NK-92 (cell line): Measurements from ENCODE around the gene SORCS2.

Source experiments
- DNase-seq: peaks from one replicate; lab custom pipeline; 2025; ENCODE audit not compliant: unreplicated experiment; lab: John Stamatoyannopoulos, UW

The SORCS2 gene

DNA sequence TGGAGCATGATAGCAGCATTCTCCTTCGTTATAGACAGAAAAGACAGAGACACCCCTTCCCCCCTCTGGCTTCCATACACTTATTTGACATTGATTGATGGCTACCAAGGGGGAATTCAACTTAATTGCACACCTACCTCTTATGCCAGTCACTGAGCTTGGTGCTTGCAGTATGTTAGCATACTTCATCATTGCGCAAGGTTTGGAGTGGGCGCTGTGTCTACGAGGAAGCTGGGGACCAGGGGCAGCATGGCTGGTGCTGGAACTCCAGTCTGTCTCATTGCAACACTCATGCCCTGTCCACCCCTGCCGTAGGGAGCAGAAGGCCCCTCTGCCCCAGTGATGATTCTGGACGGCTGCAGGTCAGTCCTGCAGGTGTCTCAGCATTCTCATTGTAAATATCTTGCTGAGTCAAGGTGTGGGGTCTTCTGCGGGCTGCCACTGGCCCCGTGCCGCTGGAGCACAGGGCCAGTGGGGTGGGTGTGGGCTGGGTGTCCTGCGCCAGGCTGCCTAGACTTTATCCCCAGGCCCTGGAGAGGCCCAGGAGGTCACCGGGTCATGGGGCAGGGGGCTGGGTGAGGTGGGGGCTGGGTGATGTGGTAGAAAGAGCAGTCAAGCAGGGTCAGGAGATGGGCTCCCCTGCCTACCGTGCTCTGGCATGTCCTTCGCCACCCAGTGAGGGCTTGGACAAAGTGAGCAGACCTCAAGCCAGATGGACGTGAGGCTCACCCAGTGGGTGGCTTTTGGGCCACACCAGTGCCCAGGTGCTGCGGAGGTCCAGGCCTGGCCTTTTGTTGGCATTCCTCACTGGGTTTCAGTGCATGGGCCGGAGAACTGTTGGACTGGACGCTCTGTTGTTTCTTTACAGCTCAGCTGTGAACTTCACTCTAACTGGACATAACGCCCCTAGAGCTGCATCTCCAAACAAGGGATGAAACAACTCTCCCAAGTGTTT is 156.9 kb downstream of the SORCS2 start:
- no peak for DNase-seq

DNA sequence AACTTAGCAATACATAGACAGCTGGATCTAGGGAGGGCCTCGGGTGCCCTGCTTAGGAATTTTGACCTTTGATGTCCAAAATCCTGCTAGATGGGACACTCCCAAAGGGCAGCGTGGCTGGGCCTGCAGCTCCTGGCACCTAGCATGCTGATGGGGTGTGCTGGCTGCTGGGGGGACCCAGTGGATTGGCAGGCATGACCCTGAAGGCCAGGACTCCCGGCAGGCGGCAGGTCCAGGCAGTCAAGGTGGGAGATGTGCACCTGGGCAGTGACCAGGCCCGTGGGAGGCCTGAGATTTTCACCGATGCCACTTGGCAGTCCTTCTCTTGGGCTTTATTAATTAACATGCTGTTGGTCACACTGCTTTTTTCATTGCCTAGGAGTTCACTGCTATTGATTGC is 158.1 kb downstream of the SORCS2 start:
- DNase-seq: no peak

DNA sequence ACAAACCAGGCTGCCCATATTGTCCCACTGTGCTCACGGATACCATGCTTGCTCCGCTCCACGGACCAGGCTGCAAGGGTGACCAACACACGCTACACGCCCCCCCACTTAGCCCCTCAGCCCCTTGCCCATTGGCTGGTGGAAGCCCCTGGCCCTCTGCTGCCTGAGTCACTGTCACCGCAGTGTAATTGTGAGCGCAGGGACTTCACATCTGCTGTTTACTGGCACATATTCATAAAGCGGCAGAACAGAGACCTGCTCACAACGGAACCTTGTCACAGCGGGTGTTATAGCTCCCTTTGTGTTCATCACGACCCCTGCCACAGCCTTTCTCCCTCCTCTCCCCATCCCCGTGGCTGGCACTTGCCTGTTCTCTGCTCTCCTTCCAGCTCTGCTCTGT is 158.7 kb downstream of the SORCS2 start:
- DNase-seq: no peak

DNA sequence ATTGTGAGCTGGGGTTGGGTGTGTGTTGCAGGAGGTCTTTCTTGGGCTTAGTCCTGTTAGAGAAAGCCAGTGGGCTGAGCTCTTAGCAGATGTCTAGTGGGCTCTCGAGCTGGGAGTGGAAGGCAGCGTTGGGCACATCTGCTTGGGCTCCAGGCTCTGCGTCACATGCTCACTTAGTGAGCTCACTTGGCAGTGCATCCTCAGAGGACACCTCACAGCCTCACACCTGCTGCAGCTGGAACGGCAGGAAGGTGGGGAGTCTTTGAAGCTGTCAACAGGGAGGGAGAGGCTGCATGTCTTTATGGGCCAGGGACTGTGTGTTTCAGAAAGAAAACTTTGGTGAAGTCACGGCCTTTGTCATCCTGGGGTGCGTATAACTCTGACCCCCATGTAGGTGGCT is 160.1 kb downstream of the SORCS2 start:
- DNase-seq: no peak

DNA sequence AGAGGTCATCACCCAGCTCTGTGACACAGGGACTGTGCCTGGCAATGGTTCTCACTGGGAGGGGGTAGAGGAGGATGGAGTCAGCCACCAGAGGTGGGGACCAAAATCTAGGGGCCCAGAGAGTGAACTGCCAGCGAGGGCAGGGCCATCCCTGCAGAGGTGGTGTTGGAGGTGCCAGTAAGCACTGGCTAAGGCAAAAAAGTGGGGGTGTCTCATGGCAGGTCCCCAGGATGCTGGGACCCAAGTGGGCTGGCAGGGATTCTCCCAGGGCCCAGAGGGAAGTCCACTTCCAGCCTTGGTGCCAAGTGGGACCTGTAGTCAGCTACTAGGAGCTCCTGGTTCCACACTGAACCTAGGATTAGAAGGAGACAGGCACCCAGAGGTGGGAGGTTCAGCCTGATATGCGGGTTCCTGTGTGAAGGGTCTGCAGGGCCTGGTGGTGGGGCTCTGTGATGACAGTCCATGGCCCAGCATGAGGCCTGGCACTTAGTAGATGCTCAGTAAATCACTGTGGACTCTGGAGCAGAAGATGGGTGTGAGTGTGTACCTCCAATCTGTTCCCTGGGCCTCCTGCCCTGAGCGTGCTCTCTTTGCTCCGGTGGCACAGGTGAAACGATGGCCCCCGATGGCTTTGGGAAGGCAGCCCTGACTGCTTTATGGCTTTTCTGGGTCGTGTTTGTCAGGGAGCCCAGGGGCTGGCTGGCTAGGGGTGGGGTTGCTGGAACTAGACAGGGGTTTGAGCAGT is 160.9 kb downstream of the SORCS2 start:
- DNase-seq: no peak

DNA sequence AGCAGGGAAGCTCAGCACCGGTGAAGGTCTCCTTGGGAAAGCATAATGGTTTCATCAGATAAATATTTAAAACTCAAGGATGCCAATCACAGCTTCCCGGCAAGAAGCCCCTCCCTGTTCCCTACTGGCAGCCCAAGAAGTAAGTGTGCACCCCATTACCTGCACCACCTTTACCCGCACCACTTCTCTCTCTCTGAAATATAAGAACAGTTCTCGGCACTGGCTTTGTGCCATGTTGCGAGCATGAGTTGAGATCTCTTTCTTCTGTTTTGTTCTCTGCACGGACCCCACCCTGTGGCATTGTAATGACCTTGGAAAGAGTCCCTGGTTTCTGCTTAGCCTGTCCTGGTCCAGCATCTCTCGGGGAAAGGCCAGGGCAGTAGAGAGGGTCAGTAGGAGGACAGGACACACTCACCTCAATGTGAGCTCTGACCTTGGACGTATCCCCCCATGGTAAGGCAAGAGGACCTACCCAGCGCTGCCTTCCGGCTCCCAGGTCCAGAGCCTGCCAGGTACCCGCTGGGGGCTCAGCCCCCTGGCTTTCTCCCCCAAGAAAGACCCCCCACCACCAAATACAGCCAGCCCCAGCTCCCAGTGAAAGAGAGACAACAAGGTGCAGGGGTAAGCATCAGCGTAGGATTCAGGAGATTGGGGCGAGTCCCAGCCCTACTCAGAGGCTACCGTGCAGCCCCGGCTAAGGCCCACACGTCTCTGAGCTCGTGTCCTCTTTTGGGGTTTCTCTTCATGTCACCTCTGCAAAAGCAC is 161.7 kb downstream of the SORCS2 start:
- DNase-seq: no peak

DNA sequence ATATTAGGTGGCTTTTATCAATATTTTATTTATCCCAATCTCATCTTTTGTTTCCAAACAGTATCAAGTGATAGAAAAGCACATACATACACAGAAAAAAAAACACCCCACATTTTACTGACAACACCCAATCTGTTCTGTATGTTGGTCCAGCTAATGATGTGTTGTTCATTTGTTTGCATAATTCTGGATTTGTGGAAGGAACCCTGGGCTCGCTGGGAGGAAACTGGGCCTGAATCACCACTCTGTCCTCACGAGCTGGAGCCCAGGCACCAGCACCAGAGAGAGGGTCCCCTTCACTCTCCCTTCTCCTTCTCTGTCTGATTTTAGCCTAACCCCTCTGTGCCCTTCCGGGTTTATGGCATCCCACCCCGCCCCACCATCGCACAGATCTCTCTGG is 162.6 kb downstream of the SORCS2 start:
- no peak for DNase-seq

DNA sequence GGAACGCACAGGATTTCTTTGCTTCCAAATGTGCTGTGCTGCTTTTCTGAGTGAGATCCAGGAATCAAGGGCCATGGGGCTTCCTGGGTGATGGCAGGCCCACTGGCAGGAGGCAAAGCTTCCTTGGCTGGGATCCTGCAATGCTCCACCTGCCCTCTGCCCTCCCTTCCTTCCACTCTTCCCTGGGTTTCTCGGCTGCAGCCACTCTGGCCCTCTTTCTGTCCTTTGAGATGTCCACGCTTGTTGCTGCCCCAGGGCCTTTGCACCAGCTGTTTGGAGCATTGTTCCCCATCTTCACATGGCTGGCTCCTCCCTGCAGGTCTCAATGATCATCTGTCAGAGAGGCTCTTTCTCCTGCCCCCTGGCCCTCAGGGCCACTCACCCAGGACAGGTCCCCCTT is 163.5 kb downstream of the SORCS2 start:
- no peak for DNase-seq

DNA sequence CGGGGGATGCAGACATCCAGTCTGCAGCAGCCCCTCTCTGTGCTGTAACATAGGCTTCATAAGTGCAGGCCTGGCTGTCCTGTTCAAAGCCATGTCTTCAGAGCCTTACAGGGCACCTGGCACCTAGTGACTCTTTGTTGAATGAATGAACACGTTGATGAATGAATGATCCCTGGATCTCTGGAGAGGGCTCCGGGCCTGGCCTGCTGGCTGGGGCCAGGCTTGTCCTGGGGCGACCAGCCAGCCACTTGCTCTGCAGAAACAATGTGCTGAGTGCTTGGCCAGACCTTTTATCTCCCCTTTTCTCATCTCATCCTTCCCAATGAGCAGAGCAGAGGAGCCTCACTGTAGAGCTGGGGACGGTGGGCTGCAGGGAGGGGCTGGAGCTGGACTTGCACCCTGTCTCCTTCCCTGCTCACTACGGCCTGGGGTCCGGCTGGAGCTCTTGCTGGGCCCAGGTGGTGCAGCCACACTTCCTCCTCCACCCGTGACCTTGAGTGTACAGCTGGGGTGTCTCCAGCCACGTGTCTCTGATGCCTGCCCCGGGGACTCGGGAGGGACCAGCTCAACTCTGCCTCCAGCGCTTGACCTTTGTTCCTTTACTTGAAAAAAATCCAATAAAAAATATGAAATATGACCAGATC is 164.5 kb downstream of the SORCS2 start:
- DNase-seq: no peak

DNA sequence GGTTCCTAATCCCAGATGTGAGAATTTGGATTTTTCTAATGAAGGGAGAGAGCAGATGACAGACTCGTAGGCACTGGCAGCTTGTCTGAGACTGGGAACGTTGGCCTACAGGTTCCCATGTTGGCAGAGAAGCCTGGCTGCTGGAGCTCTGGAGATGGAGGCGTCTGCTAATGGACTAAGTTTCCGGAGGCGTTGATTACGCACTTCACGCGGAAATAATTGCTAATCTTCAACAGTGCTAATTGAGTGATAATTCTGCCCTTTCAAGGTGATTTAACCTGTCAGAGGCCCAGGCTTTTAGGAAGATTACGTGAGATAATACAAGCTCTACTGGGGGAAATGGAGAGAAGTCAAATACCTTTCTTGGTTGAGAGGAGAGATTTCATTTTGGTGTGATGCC is 165.0 kb downstream of the SORCS2 start:
- DNase-seq: no peak

DNA sequence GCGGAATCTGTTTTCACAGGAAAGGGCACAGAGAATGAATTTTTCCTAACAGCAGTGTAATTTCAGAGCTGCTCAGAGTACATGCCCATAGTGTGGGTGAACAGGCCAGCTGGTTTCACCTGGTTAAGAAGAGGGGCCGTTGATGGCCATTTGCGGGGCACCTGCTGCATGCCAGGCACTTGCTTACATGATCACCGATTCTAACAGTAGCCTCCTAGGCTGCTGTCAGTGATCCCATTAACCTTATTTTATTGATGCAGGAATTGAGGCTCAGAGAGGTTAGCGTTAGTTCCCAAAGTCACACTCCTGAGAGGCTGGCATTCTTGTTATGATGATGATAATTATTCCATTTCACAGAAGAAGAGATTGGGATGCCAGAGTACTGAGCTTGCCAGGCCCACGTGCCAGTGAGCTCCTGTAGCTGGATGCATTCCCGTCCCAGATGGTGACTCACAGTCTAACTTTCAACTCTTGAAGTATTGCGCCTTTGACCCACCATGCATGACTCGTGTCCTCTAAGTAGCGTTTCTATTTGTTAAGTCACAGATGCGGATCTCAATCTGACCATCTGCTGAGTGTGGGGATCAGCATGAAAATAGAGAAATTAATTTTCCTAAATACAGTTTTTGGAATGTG is 165.9 kb downstream of the SORCS2 start:
- DNase-seq: no peak

DNA sequence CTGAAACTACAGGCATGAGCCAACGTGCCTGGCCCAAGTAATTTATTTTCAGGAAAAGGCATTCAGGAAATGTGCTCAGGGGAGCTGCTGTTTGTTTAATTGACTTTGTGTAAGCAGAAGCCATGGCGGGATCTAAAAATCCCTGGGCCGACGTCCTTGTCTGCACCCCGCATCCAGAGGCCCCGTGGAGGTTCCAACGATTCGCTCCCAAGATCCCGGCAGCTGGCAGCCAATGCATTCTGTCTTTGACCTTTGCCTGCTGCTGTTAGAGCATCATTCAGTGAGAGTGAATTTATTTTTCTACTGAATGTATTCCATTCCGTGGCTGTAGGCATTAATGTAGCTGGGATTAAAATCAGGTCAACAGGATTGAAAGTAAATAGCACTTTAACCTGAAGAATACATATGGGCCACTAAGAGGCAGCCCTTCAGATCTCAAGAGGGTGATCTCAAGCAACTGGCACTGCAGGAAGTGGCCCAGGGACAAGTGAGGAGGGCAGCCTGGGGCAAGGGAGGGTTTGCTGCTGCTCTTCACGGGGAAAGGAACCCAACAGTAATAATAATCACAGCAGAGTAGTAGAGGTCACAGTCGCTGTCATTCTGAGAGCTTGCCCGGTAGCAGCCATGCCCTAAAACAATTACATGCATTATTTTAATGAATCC is 167.2 kb downstream of the SORCS2 start:
- DNase-seq: no peak

DNA sequence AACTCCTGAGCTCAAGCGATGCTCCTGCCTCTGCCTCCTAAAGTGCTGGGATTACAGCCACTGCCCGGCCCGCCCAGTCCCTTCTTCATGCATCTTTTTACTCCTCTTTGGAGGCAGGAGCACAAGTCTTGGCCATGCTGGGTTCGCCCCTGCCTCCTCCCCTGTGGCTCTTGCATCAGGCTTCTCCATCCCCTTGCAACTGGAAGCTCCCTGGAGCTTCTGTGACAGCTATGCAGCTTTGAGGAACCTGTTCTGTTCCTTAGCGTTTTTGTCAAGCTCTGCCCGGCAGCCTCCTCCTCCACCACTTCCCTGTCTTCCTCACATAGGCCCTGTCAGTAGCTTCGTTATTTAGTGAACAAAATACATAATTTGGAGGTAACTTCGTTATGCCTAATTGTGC is 168.5 kb downstream of the SORCS2 start:
- DNase-seq: no peak

DNA sequence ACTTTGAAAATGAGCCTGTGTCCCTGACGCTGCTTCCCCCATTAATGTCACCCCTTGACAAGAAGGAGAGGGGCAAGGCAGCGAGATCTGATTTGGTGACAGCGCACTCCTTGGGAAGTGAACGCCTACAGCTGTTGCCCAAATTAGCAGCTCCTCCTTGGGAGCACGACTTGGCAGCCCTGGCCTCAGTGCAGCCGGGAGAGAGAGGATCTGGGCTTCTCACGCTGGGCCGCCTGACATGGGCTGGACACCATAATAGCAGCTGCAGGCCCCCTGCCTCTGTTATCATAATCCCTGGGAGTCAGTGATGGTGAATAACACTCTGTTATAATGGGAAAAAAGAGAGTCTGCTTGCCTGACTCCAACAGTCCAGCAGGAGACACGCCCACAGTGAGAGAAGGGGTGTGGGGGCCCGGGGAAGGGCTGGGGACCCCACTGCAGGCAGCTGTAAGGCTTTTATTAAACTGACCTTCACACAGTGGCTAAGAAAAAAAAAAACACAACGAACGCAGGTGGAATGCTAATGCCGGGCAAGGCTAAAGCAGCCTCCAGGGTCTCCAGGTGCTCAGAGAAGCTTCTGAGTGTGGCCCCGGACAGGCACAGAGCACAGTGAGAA is 169.1 kb downstream of the SORCS2 start:
- DNase-seq: no peak

DNA sequence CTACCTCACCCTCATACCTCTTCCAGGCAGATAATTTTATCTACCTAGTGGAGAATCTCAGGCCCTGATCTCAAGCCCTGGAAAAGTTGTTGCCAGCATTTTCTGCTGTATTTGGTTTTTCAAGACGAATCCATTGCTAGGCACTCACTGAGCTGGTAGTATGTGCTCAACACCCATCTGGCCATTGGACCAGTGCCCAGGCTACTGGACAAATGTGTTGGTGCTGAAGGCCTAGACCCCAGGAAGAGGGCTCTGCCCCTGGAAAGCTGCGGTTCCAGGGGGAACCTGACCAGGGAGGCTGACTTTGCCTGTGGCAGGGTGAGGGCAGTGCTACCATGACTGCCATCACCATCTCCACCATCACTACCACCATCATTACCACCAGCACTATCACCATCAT is 170.0 kb downstream of the SORCS2 start:
- no peak for DNase-seq

DNA sequence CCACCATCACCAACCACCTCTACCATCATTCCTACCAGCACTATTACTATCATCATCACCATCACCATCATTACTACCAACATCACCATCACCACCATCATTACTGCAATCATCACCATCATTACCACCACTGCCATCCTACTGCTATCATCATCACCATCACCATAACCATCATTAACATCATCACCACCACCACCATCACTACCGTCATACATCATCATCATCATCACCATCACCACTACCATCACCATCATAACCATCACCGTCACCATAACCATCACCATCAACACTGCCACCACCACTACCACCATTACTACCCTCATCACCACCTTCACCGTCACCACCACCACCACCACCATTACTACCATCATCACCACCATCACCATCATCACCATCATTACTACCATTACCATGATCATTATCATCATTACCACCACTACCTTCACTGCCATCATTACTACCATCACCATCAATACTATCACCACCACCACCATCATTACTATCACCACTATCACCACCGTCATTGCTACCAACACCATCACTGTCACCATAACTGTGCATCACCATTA is 170.6 kb downstream of the SORCS2 start:
- DNase-seq: no peak

DNA sequence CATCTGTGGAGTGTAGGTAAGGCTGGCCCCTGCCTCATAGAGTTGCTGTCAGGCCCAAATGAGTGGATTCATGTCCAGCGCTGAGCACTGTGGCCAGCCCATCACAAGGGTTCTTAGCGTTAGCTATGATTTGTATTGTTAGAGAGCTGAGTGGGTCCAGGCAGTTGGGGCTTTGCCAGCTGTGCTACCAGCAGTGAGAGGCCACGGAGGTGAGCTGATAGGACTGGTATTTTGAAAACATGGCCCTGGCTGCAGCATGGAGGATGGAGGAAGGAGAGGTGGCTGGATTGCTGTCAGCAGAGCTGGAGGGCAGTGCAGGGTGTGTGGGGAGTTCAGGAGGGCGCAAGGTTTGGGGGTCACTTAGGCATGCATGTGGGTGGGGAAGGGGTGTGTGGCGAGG is 172.6 kb downstream of the SORCS2 start:
- no peak for DNase-seq

DNA sequence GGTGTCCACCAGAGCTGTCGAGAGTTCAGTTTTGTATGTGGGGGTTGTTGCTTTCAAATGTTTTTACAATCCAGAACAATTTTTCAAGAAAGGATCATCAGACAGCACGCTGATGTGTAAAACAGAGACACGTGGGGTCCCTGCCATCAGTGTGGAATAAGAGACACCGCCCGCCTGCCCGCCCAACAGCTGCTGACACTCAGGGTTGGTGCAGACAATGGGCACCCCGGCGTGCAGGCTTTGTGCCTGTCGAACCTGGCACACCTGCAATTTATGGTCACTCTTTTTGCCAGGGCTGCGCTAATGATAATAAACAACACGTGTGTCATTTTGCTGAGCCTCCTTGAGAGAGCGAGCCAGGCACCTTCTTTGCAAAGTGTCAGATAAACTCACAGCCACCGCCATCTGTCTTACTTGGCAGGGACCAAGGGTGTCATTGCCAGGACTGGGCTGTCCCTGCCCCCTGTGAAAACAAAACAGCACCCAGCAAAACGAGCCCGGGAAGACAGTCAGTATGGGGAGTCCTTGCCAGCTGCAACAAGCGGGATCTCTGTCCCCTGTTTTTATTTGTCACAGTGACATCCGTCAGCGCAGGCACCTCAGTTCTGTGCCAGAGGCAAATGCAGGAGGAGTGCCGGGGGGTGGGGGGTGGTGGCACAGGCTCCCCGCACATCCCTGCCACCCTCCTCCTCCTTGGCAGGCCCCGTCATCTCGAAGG is 173.3 kb downstream of the SORCS2 start:
- DNase-seq: no peak
